Peyer's patch (tissue), 4 donors: Measurements from ENCODE around the gene MCTP2.

Experiments
- POLR2A ChIP-seq, 2 donors: fragments of 450-650 bp; IDR thresholded peaks; one replicate each; pipeline ENCODE4 v1.5.1; 2017; ENCODE audit warnings: antibody characterized with exemption in 2 of 2, mild to moderate bottlenecking in 2 of 2, moderate library complexity in 2 of 2
- TF ChIP-seq, protein P1 (sequence below), 6 experiments: fragments of 450-650 bp in 4 of 6; fragments of 200-600 bp in 2 of 6; sonication (generic) in 1 of 6; IDR thresholded peaks; one replicate each; pipeline ENCODE4 v1.5.1; 2017 to 2019; ENCODE audit warnings: antibody characterized with exemption in 6 of 6, mild to moderate bottlenecking in 3 of 6, moderate library complexity in 1 of 6

DNA sequence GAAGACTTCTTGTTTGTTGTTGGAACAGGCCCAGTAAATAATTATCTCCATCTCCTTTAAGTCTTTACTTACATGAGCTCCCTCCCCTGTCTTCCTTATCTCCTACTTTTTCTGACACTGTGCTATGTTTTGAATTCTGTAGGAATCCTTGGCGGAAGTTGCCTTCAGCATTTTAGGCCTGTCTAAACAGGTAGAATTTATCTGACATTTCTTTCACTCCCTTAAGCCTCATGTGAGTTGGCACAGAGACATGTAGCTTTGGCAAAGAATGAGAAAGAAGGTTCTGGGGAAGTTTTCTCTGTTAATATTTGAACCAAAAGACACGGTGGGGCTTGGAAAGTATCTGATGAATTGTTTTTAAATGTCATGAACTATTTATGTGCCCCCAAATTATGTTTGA lies 8.1 kb downstream of the MCTP2 start:
- TF ChIP-seq POLR2A (IDR thresholded peaks at IDR 0.05), result no peak
- TF ChIP-seq, protein P1, sequence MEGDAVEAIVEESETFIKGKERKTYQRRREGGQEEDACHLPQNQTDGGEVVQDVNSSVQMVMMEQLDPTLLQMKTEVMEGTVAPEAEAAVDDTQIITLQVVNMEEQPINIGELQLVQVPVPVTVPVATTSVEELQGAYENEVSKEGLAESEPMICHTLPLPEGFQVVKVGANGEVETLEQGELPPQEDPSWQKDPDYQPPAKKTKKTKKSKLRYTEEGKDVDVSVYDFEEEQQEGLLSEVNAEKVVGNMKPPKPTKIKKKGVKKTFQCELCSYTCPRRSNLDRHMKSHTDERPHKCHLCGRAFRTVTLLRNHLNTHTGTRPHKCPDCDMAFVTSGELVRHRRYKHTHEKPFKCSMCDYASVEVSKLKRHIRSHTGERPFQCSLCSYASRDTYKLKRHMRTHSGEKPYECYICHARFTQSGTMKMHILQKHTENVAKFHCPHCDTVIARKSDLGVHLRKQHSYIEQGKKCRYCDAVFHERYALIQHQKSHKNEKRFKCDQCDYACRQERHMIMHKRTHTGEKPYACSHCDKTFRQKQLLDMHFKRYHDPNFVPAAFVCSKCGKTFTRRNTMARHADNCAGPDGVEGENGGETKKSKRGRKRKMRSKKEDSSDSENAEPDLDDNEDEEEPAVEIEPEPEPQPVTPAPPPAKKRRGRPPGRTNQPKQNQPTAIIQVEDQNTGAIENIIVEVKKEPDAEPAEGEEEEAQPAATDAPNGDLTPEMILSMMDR (IDR thresholded peaks at IDR 0.05), result no peak
